C4-2B (cell line): ENCODE results near the gene BRD7.

ENCODE experiments used
- ZFX ChIP-seq: fragments of 450-650 bp; IDR thresholded peaks from 2 replicates; pipeline ENCODE4 v1.6.1; 2017
- TF ChIP-seq, protein P1 (sequence below): fragments of 450-650 bp; conservative IDR thresholded peaks from 2 replicates; pipeline ENCODE4 v1.5.1; 2017; ENCODE audit warnings: mild to moderate bottlenecking

DNA sequence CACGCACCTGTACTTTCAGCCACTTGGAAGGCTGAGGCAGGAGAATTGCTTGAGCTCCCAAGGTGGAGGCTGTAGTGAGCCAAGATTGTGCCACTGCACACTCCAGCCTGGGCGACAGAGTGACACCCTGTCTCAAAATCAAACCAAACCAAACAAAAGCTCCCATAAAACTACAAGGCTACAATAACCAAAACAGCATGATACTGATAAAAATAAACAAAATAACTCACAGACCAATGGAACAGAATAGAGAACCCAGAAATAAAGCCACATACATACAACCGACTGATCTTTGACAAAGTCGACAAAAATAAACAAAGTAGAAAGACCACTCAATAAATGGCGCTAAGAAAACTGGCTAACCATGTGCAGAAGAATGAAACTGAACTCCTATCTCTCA, 37.2 kb downstream of the BRD7 start:
- TF ChIP-seq, protein P1, sequence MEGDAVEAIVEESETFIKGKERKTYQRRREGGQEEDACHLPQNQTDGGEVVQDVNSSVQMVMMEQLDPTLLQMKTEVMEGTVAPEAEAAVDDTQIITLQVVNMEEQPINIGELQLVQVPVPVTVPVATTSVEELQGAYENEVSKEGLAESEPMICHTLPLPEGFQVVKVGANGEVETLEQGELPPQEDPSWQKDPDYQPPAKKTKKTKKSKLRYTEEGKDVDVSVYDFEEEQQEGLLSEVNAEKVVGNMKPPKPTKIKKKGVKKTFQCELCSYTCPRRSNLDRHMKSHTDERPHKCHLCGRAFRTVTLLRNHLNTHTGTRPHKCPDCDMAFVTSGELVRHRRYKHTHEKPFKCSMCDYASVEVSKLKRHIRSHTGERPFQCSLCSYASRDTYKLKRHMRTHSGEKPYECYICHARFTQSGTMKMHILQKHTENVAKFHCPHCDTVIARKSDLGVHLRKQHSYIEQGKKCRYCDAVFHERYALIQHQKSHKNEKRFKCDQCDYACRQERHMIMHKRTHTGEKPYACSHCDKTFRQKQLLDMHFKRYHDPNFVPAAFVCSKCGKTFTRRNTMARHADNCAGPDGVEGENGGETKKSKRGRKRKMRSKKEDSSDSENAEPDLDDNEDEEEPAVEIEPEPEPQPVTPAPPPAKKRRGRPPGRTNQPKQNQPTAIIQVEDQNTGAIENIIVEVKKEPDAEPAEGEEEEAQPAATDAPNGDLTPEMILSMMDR: no peak
- TF ChIP-seq ZFX: no peak
